ENCODE measurements around the gene GDPD5. TPM values are rescaled to one million over a fixed set of nuclear protein-coding genes. Genes with fewer than 3 reads are reported as not detected.

GDPD5 gene
- total RNA-seq, 2 experiments from 2014 or later: 107 to 109 TPM

- peaks cover 8% of the 10 kb centered on the region for H3K36me3 Mint-ChIP-seq (ENCODE audit: low read depth)
- peak overlapping the region; percentile 93 for H3K27ac Mint-ChIP-seq
- H3K9me3 Mint-ChIP-seq: no peaks in the 10 kb centered on the region
- CTCF ChIA-PET: no interaction called here
- POLR2A ChIA-PET: no interaction called here
- DNase-seq: no peak
- peak overlapping the region; percentile 99 for H3K4me3 Mint-ChIP-seq
- peaks cover 33% of the 10 kb centered on the region for H3K4me1 Mint-ChIP-seq
- no peaks in the 10 kb centered on the region for H3K27me3 Mint-ChIP-seq
Measured at GRCh38 chr11:75563978-75564552, 38.3 kb upstream of the GDPD5 start.

GRCh38 chr11:75563501-75563977 is 37.8 kb upstream of the GDPD5 start:
- Mint-ChIP-seq H3K4me1 (peaks cover 33% of the 10 kb centered on the region), H3K4me3 (peak overlapping the region; percentile 99), H3K9me3 (no peaks in the 10 kb centered on the region), H3K27me3 (no peaks in the 10 kb centered on the region), H3K27ac (peak overlapping the region; percentile 93), H3K36me3 (ENCODE audit: low read depth) (peaks cover 3% of the 10 kb centered on the region)
- ChIA-PET CTCF (no interaction called here), POLR2A (interaction anchor here (2.3 kb wide), 1 partner anchor 8 kb away, joined by 7 read pairs; no protein-coding TSS in a partner anchor)
- no peak for DNase-seq

DNA sequence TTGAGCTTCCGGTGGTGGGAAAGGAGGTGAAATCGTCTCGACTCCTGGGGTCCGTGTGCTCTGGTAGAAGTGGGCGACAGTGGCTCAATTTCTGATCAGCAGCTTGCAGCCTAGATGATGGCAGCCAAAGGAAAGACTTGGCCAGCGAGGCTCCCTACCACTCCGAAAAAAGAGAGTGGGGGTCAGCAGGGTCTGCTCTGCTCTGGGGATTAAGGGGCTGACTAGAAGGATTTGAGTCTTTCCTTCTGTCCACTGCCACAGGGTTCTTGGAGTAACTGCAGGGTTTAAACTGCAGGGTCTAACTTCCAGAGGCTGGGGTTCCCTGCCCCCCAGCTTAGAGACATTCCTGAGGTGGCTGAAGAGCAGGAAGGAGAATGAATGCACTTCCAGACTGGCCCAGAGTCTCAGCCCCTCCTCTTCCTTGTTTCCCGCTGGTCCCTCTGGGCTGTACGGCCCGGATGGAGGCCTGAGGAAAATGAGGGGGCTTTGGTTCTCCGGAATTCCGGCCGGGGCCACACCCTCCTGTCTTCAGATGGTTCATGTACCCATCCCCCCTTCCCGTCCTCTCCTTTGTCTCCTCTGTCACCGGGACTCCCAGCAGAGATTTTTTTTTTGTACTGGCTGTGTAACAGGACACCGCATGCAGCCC is 37.2 kb upstream of the GDPD5 start:
- DNase-seq: no peak
- Mint-ChIP-seq H3K36me3 (ENCODE audit: low read depth) (no peaks in the 10 kb centered on the region), H3K27ac (peak overlapping the region; percentile 93), H3K27me3 (no peaks in the 10 kb centered on the region), H3K4me3 (peak overlapping the region; percentile 99), H3K9me3 (no peaks in the 10 kb centered on the region), H3K4me1 (peaks cover 33% of the 10 kb centered on the region)
- POLR2A ChIA-PET: interaction anchor here (1.3 to 2.7 kb wide), 6 partner anchors 8 to 288 kb away, joined by 3 to 20 read pairs (median 8); no protein-coding TSS in a partner anchor
- CTCF ChIA-PET: interaction anchor here (0.6 to 1.6 kb wide), 2 partner anchors 21 to 174 kb away, joined by 3 to 4 read pairs; no protein-coding TSS in a partner anchor

DNA sequence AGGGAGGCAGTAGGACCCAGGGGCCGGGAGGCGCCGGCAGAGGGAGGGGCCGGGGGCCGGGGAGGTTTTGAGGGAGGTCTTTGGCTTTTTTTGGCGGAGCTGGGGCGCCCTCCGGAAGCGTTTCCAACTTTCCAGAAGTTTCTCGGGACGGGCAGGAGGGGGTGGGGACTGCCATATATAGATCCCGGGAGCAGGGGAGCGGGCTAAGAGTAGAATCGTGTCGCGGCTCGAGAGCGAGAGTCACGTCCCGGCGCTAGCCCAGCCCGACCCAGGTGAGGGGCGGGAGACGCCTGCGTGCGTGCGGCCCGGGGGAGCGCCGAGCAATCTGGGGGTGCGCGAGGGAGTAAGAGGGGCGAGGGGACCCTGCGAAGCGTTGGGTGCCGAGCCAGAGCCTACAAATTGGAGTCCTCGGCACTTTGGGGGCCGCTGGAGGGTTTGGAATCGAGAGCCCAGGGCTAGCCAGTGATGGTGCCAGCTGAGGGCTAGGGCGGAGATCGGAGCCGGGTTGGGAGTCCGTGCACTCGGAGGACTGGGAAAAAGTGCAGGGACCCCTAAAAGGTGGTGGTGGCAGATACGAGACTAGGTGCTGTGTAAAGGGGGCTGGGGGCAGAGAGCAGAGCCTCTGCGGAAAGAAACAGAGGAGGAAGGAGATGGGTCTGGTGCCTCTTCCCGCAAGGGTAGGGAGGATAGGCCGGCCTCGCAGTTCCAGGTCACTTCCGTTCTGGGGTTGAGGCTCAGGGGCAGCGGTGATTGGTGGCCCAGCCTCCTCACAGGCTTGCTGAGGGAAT is 36.5 kb upstream of the GDPD5 start, which contains the start of gene SERPINH1:
SERPINH1 (plus strand) TSS at position 206 of the 788 bp plus-strand sequence. CDS start 4,097 bp downstream, outside the sequence.
- CTCF ChIA-PET: interaction anchor here (0.6 to 3.0 kb wide), 3 partner anchors 12 to 174 kb away, joined by 3 to 14 read pairs (median 4); no protein-coding TSS in a partner anchor

DNA sequence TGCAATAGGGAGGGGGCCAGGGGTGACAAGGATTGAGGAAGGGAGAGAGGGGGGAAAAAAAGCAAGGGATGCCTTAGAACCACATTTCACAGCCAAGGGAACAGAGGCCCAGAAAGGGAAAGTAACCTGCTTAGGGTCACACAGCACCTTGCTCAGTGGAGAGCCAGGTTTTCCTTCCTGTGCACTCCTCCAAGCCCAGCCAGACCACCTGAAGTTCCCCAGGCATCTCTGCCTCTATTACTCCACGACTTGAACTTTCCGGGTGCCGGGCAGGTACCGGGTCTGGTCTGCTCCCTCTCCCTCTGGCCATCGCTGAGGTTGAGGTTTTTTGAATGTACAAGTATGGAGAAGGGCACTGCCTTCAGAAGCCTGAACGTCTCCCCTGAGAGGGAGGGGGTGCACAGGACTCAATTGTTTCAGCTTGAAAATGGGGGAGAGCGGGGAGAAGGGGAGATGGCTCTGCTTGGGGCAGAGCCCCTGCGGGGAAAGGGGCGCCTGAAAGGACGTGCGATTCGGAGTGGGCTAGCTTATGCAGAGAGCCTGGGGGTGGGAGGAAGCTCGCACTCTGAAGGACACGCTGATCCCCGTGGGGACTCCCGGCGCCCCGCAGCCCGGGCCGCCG is 35.8 kb upstream of the GDPD5 start:
- Mint-ChIP-seq H3K4me3 (peak overlapping the region; percentile 99), H3K9me3 (no peaks in the 10 kb centered on the region), H3K36me3 (ENCODE audit: low read depth) (no peaks in the 10 kb centered on the region), H3K4me1 (peaks cover 33% of the 10 kb centered on the region), H3K27ac (peak overlapping the region; percentile 93), H3K27me3 (peaks cover 4% of the 10 kb centered on the region)
- POLR2A ChIA-PET: interaction anchor here (0.8 to 2.7 kb wide), 8 partner anchors 8 to 286 kb away, joined by 3 to 20 read pairs (median 6); no protein-coding TSS in a partner anchor
- no peak for DNase-seq
- CTCF ChIA-PET: interaction anchor here (1.5 to 3.0 kb wide), 4 partner anchors 13 to 22 kb away, joined by 3 to 14 read pairs (median 5); no protein-coding TSS in a partner anchor

More for the DNA sequence above, 36.5 kb upstream of the GDPD5 start, which contains the start of gene SERPINH1:
- H3K4me3 Mint-ChIP-seq: peak within 1 kb of the TSS; percentile 99
- H3K36me3 Mint-ChIP-seq (ENCODE audit: low read depth): no peaks in the 10 kb centered on the region
- no peaks in the 10 kb centered on the region for H3K27me3 Mint-ChIP-seq
- DNase-seq: peak; percentile 74
- peaks cover 33% of the 10 kb centered on the region for H3K4me1 Mint-ChIP-seq
- H3K27ac Mint-ChIP-seq: peak within 1 kb of the TSS; percentile 93
- POLR2A ChIA-PET: interaction anchor here (0.9 to 2.7 kb wide), 8 partner anchors 9 to 287 kb away, joined by 3 to 20 read pairs (median 6); no protein-coding TSS in a partner anchor
- no peaks in the 10 kb centered on the region for H3K9me3 Mint-ChIP-seq

DNA sequence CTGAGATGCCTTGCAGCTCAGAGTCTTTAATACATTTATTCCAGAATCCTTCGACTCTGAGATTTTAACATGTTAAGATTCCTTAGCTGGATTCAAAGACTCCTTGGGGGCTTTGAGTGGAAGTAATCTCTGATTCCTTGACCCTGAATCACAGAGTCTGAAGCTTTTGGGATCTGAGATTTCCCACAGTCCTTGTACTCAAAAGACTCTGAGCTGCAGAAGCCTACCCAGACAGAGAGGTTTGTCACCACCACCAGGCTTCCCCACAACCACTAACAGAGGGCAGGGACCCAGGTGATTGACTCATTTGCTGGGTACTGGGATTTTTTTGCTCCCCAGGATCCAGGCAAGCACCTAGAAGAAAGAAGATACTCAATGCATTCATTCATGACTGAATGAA is 34.9 kb upstream of the GDPD5 start:
- H3K36me3 Mint-ChIP-seq (ENCODE audit: low read depth): no peaks in the 10 kb centered on the region
- peaks cover 29% of the 10 kb centered on the region for H3K4me1 Mint-ChIP-seq
- POLR2A ChIA-PET: interaction anchor here (1.1 to 2.7 kb wide), 4 partner anchors 12 to 42 kb away, joined by 3 to 20 read pairs (median 11); no protein-coding TSS in a partner anchor
- DNase-seq: no peak
- CTCF ChIA-PET: interaction anchor here (0.7 to 3.0 kb wide), 5 partner anchors 12 to 26 kb away, joined by 3 to 14 read pairs (median 3); no protein-coding TSS in a partner anchor
- no peak overlapping the region for H3K27ac Mint-ChIP-seq
- H3K9me3 Mint-ChIP-seq: no peaks in the 10 kb centered on the region
- H3K4me3 Mint-ChIP-seq: peak overlapping the region; percentile 99
- peaks cover 4% of the 10 kb centered on the region for H3K27me3 Mint-ChIP-seq

GRCh38 chr11:75558939-75559843 is 33.5 kb upstream of the GDPD5 start:
- Mint-ChIP-seq H3K9me3 (no peaks in the 10 kb centered on the region), H3K4me3 (no peak overlapping the region), H3K27ac (no peak overlapping the region)

GRCh38 chr11:75557666-75558494 is 32.1 kb upstream of the GDPD5 start:
- H3K27me3 Mint-ChIP-seq: peaks cover 6% of the 10 kb centered on the region
- no peak overlapping the region for H3K4me3 Mint-ChIP-seq
- H3K36me3 Mint-ChIP-seq (ENCODE audit: low read depth): no peaks in the 10 kb centered on the region
- no peak for DNase-seq
- ChIA-PET POLR2A (no interaction called here), CTCF (no interaction called here)
- H3K9me3 Mint-ChIP-seq: no peaks in the 10 kb centered on the region
- no peak overlapping the region for H3K27ac Mint-ChIP-seq
- peaks cover 21% of the 10 kb centered on the region for H3K4me1 Mint-ChIP-seq

More at GRCh38 chr11:75558939-75559843, 33.5 kb upstream of the GDPD5 start:
- H3K4me1 Mint-ChIP-seq: peaks cover 29% of the 10 kb centered on the region
- ChIA-PET CTCF (interaction anchor here (0.6 to 3.0 kb wide), 2 partner anchors 15 to 144 kb away, joined by 3 to 14 read pairs; no protein-coding TSS in a partner anchor), POLR2A (interaction anchor here (1.7 kb wide), 1 partner anchor 10 kb away, joined by 3 read pairs; no protein-coding TSS in a partner anchor)
- DNase-seq: no peak
- peaks cover 6% of the 10 kb centered on the region for H3K27me3 Mint-ChIP-seq
- no peaks in the 10 kb centered on the region for H3K36me3 Mint-ChIP-seq (ENCODE audit: low read depth)

GRCh38 chr11:75556275-75556674 is 30.5 kb upstream of the GDPD5 start:
- H3K9me3 Mint-ChIP-seq: no peaks in the 10 kb centered on the region
- H3K4me3 Mint-ChIP-seq: no peak overlapping the region
- no peak overlapping the region for H3K27ac Mint-ChIP-seq
- H3K27me3 Mint-ChIP-seq: peaks cover 6% of the 10 kb centered on the region
- H3K36me3 Mint-ChIP-seq (ENCODE audit: low read depth): no peaks in the 10 kb centered on the region
- ChIA-PET CTCF (no interaction called here), POLR2A (no interaction called here)
- H3K4me1 Mint-ChIP-seq: peaks cover 7% of the 10 kb centered on the region
- DNase-seq: no peak

- POLR2A ChIA-PET: interaction anchor here (1.0 kb wide), 1 partner anchor 21 kb away, joined by 3 read pairs; no protein-coding TSS in a partner anchor
- CTCF ChIA-PET: no interaction called here
- Mint-ChIP-seq H3K27ac (no peak overlapping the region), H3K27me3 (peaks cover 6% of the 10 kb centered on the region), H3K4me1 (no peaks in the 10 kb centered on the region), H3K36me3 (ENCODE audit: low read depth) (no peaks in the 10 kb centered on the region), H3K4me3 (no peak overlapping the region), H3K9me3 (no peaks in the 10 kb centered on the region)
- no peak for DNase-seq
Measured at GRCh38 chr11:75555079-75555811, 29.5 kb upstream of the GDPD5 start.

Measured in activated CD4-positive, alpha-beta memory T cell treated with anti-CD3 and anti-CD28 coated beads, Interleukin-2, amount 10 ng/mL, durations not matched to agents 7 days and 5 days (primary cell).